HG03103 (cell line): ENCODE data around the gene SECISBP2L.
"Not testable (repeated sequence)": the region's sequence is repeated elsewhere in the genome, so short reads cannot be mapped to it uniquely, and the experiment has no call there.

Source experiments
- ATAC-seq: cut with Tn5 transposase; IDR thresholded peaks from one replicate; pipeline ENCODE4 v1.9.1; 2021; ENCODE audit warnings: low read depth; ENCODE audit not compliant: unreplicated experiment

Gene SECISBP2L

GRCh38 chr15:48999314-48999713, 46.9 kb downstream of the SECISBP2L start:
- no peak for ATAC-seq

DNA sequence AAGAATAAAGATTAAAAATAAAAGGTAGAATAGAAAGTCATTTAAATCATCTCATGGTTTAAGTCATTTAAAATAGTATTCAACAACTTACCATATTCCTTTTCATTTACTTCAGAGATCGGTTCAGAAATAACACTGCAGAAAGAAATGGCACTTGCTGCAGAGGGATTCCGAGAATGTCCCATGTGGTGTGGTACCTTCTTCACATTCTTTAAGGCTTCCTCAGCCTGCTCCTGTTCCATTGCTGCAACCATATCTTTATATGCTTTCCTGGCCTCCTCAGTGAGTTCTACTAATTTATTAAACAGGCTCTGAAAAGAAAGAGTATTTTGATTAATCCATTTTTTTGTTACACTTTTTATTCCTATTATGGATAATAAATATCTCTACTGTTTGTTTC, 50.0 kb downstream of the SECISBP2L start:
- no peak for ATAC-seq

- no peak for ATAC-seq
These were observed 52.9 kb downstream of the SECISBP2L start for GRCh38 chr15:48993380-48993779.

DNA sequence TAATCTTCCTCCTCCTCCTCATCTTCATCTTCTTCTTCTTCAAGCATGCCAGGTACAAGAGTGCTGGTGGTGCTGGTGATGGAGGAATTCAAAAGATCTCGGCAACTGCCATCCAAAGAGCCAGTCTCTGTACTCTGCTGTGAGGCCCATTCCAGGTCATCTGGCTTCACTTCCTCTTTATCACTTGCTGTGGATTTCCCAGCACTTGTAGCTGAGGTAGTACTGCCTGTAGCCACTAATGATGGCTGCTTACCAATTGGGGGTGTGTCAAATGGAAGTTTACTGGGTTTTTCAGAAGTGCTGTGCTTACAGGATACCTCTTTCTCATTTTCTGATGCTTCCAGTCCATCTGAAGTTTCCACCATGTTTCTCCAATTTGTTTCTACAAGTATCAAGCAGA, 53.7 kb downstream of the SECISBP2L start:
- ATAC-seq, result peak; percentile 96

DNA sequence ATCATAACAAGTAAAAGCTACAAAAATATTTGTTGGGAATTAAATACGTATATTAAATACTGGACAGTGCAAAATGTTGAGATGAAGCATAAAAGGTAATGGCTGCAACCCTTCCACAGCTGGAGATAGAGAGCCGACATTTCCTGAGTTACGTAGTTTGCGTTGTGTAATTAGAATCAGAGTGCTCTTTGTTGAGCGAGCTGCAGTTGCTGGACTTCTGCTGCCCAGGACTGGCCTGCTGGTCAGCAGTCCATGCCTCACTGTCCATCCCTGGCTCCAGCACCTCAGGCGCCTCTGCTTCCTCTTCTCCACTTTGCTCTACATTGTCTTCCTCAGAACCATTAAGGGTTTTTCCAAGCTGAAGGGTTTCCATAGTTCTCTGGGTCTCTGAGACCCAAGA, 54.1 kb downstream of the SECISBP2L start:
- ATAC-seq, result no peak

GRCh38 chr15:48989170-48989569, 57.1 kb downstream of the SECISBP2L start:
- no peak for ATAC-seq

DNA sequence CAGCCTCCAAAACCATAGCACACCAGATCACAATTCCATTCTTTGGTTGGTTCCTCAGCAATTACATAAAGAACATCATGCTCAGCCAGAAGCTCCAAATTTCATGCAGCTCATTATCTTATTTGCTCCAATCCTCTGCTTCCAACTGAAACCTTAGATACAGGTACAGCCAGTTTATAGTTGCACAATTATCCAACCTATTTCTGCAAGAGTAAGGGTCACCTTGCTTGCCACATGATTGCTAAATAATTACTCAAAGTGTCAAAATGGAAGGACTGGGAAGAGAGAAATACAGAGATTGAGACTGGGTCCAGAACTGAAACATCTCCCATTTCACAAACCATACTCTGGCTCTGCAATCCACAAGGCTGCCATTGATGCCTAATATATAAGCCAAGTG, 59.1 kb downstream of the SECISBP2L start:
- ATAC-seq, result no peak

GRCh38 chr15:48986240-48986639, 60.0 kb downstream of the SECISBP2L start:
- ATAC-seq, result no peak

GRCh38 chr15:48985516-48985915, 60.7 kb downstream of the SECISBP2L start:
- no peak for ATAC-seq

GRCh38 chr15:48984811-48985352, 61.4 kb downstream of the SECISBP2L start:
- ATAC-seq, result no peak

- ATAC-seq, result no peak
These were observed 62.1 kb downstream of the SECISBP2L start for GRCh38 chr15:48984021-48984710.

- ATAC-seq, result no peak
These were observed 62.9 kb downstream of the SECISBP2L start for GRCh38 chr15:48983300-48983699.

DNA sequence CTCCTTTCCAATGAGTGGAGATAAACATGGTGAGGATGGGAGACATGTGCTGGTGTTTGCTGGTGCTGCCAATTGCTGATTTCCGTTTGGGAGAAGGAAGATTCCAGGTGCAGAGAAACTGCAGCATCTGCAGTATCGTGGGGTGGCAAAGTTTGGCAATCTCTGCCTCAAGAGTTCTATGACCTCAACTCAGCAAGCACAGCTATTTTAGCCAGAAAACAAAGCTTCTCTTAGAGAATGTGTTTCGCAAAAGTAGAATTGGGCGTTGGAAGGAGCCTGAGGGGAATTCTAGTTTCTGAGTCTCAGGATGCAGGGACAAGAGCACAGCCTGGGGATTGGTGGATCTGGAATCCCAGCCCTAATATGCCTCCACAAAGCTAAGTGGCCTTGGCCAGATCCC, 64.3 kb downstream of the SECISBP2L start:
- ATAC-seq, result no peak

GRCh38 chr15:48978638-48979037, 67.6 kb downstream of the SECISBP2L start:
- ATAC-seq, result no peak

DNA sequence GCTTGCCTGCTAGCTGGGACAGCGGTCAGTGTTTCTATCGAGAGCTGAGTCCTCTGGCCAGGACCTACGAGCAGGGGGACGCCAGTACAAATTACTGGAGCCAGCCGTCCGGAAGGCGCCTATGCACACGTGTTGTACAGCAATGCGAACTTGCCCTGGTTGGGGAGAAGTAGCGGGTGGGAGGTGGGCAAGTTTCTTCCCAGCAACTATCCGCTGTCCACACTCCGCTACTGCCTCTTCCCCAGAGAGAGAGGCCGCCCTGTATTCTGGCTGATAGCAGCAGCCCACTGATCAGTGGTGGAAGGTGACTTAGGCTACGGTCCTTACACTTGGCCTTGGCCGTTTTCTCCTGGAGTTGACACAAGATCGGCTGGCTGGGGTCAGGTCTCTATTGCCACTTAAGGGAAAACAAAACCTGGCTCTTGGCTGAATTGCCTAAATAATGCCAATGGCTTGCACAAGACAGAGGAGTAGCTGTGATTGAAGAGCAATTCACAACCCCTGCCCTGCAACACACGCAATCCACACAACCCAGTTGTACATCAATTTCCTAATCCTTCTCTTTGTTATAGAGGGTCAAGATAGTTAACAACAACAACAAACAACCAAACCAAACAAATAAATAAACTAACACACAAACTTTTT, 69.7 kb downstream of the SECISBP2L start:
- no peak for ATAC-seq

GRCh38 chr15:48975472-48976419, 70.5 kb downstream of the SECISBP2L start:
- ATAC-seq, result peak; percentile 85

GRCh38 chr15:48974882-48975281, 71.4 kb downstream of the SECISBP2L start:
- no peak for ATAC-seq

- no peak for ATAC-seq
These were observed 73.3 kb downstream of the SECISBP2L start for GRCh38 chr15:48972750-48973503.

DNA sequence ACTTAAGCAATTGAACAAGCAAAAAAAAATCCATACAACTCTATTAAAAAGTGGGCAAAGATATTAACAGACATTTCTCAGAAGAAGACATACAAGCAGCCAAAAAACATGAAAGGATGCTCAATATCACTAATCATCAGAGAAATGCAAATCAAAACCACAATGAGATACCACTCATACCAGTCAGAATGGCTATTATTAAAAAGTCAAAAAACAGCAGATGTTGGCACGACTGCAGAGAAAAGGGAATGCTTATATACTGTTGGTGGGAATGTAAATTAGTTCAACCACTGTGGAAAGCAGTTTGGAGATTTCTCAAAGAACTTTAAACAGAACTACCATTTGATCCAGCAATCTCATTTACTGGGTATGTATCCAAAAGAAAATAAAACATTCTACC, 75.3 kb downstream of the SECISBP2L start:
- ATAC-seq, result not testable (repeated sequence)

DNA sequence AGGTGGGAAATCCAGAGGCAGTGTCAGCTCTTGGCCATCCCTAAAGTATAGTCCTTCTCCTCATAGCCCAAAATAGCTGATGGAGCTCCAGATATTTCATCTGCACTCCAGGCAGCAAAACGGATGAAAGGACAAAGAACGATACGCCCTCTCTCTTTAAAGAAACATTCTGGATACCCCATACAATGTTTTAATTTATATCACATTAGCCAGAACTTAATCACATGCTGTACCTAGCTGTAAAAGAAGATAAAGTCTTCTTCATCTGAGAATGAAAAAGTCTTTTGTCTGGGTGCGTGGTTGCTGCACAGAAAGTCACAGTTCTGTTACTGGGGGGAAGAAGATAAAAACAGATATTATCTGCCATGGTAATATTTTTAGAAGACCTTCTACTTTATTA, 78.2 kb downstream of the SECISBP2L start:
- ATAC-seq, result no peak
